Hematopoietic multipotent progenitor cell (in vitro differentiated cells): ENCODE measurements around the gene PDHX. TPM values are rescaled to one million over a fixed set of nuclear protein-coding genes. Genes with fewer than 3 reads are reported as not detected.
A peak's percentile ranks its signal among the peaks of the same experiment; 100 is the strongest.

Experiments
- DNase-seq, 3 donors: peaks; one replicate each; pipeline ENCODE4 v3.0.0-alpha.2; 2011 to 2015; ENCODE audit warnings: low read depth in 2 of 3, low spot score in 2 of 3
- total RNA-seq: library from RNA; depleted of rRNA; stranded (reverse); fragments of >200 nt; gene quantifications from one replicate; pipeline ENCODE4 v1.2.3, GENCODE V29; 2012

The PDHX gene
- total RNA-seq, 1 donor: 15.6 TPM

GRCh38 chr11:34986883-34987520 lies 70.6 kb downstream of the PDHX start:
- DNase-seq: no peak

- no peak for DNase-seq
Measured at GRCh38 chr11:34987617-34988016, 71.2 kb downstream of the PDHX start.

- peak in 1 of 3 donors; percentile 21 for DNase-seq
Measured at GRCh38 chr11:34988294-34989255, 72.2 kb downstream of the PDHX start.

- DNase-seq: no peak
Measured at GRCh38 chr11:34990916-34991315, 74.5 kb downstream of the PDHX start.

- no peak for DNase-seq
Measured at GRCh38 chr11:34994854-34995253, 78.4 kb downstream of the PDHX start.

- peak in 1 of 3 donors; percentile 19 for DNase-seq
Measured at GRCh38 chr11:34996958-34997357, 80.5 kb downstream of the PDHX start.

- DNase-seq: peak in 2 of 3 donors; percentile 29 to 45
Measured at GRCh38 chr11:34997952-34998528, 81.6 kb downstream of the PDHX start.

GRCh38 chr11:34999453-34999852 lies 83.0 kb downstream of the PDHX start:
- no peak for DNase-seq

- no peak for DNase-seq
Measured at GRCh38 chr11:35003186-35003585, 86.8 kb downstream of the PDHX start.

- DNase-seq: no peak
Measured at GRCh38 chr11:35003658-35004057, 87.2 kb downstream of the PDHX start.

GRCh38 chr11:35005141-35005780 lies 88.8 kb downstream of the PDHX start:
- no peak for DNase-seq

- peak in 1 of 3 donors; percentile 28 for DNase-seq
Measured at GRCh38 chr11:35006389-35007128, 90.1 kb downstream of the PDHX start.

- DNase-seq: no peak
Measured at GRCh38 chr11:35007277-35007676, 90.9 kb downstream of the PDHX start.

GRCh38 chr11:35009191-35009943 lies 92.9 kb downstream of the PDHX start:
- no peak for DNase-seq

- no peak for DNase-seq
Measured at GRCh38 chr11:35009944-35010342, 93.5 kb downstream of the PDHX start.

- no peak for DNase-seq
Measured at GRCh38 chr11:35010654-35011053, 94.2 kb downstream of the PDHX start.

- DNase-seq: no peak
Measured at GRCh38 chr11:35011389-35011788, 95.0 kb downstream of the PDHX start.

- no peak for DNase-seq
Measured at GRCh38 chr11:35011944-35012343, 95.5 kb downstream of the PDHX start.

GRCh38 chr11:35012467-35013191 lies 96.2 kb downstream of the PDHX start:
- DNase-seq: no peak
